ENCODE data around the gene ARRDC3.

ARRDC3 gene

GRCh38 chr5:91343916-91344315 lies 39.2 kb downstream of the ARRDC3 start:
- no peak for TF ChIP-seq CTCF (IDR thresholded peaks at IDR 0.05)

DNA sequence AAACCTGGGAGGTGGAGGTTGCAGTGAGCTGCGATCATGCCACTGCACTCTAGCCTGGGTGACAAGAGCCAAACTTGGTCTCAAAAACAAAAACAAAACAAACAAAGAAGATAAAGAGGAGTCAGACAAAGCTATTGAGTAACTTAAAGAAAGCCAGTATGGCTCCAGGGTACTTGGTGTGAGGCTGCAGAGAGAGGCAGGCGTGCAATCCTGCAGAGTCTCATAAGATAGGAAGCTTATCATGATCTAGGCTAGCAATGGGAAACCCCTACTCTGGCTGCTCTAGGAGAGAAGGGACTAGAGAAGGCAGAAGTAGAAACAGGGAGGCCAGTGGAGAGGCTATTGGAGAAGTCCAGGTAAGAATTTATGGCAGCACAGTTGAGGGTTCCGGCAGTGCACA lies 42.0 kb downstream of the ARRDC3 start:
- TF ChIP-seq CTCF (IDR thresholded peaks at IDR 0.05): no peak

GRCh38 chr5:91340532-91340931 lies 42.6 kb downstream of the ARRDC3 start:
- TF ChIP-seq CTCF (IDR thresholded peaks at IDR 0.05): no peak

GRCh38 chr5:91339063-91339705 lies 43.9 kb downstream of the ARRDC3 start:
- no peak for TF ChIP-seq CTCF (IDR thresholded peaks at IDR 0.05)

- no peak for TF ChIP-seq CTCF (IDR thresholded peaks at IDR 0.05)
These were observed 50.7 kb downstream of the ARRDC3 start for GRCh38 chr5:91332267-91333045.

- TF ChIP-seq CTCF (IDR thresholded peaks at IDR 0.05): no peak
These were observed 51.4 kb downstream of the ARRDC3 start for GRCh38 chr5:91331705-91332104.

GRCh38 chr5:91329283-91329682 lies 53.8 kb downstream of the ARRDC3 start:
- no peak for TF ChIP-seq CTCF (IDR thresholded peaks at IDR 0.05)
